Mesendoderm (in vitro differentiated cells): Measurements from ENCODE around the gene ZFHX3.

Source experiments
- DNase-seq: peaks from one replicate; pipeline ENCODE4 v3.0.0; 2013
- H2AK5ac ChIP-seq: 2 replicates; pipeline ENCODE4 v1.6.1; 2013; ENCODE audit warnings: low read length, inconsistent platforms
- H2BK120ac ChIP-seq: 2 replicates; pipeline ENCODE4 v1.6.1; 2013; ENCODE audit warnings: low read depth, mild to moderate bottlenecking, low read length, moderate library complexity, mixed read lengths
- H2BK15ac ChIP-seq: replicated peaks from 2 replicates; pipeline ENCODE4 v1.6.1; 2013; ENCODE audit warnings: low read depth, mild to moderate bottlenecking, moderate library complexity
- H2BK5ac ChIP-seq: 2 replicates; pipeline ENCODE4 v1.6.1; 2013; ENCODE audit warnings: low read length, inconsistent platforms
- H3K18ac ChIP-seq: 2 replicates; pipeline ENCODE4 v1.6.1; 2013; ENCODE audit warnings: mild to moderate bottlenecking, low read length, mixed read lengths
- H3K23ac ChIP-seq: one replicate; pipeline ENCODE4 v1.6.1; 2013; ENCODE audit warnings: low read length
- H3K27ac ChIP-seq: 2 replicates; pipeline ENCODE4 v1.5.1; 2013; ENCODE audit warnings: low read depth, mild to moderate bottlenecking, inconsistent platforms, low read length, moderate library complexity
- H3K27me3 ChIP-seq: 2 replicates; pipeline ENCODE4 v1.6.1; 2013; ENCODE audit warnings: low read length, control low read depth, mild to moderate bottlenecking, inconsistent platforms; ENCODE audit not compliant: insufficient read depth, poor library complexity
- H3K36me3 ChIP-seq: 2 replicates; pipeline ENCODE4 v1.6.1; 2013; ENCODE audit warnings: low read length, inconsistent platforms; ENCODE audit not compliant: control insufficient read depth, insufficient read depth
- H3K4ac ChIP-seq: one replicate; pipeline ENCODE4 v1.6.1; 2013; ENCODE audit warnings: low read depth, mild to moderate bottlenecking, low read length, moderate library complexity
- H3K4me1 ChIP-seq: 2 replicates; pipeline ENCODE4 v1.6.1; 2013; ENCODE audit warnings: low read depth, low read length, inconsistent platforms; ENCODE audit not compliant: control insufficient read depth
- H3K4me2 ChIP-seq: 2 replicates; pipeline ENCODE4 v1.6.1; 2013; ENCODE audit warnings: low read length
- H3K4me3 ChIP-seq: 2 replicates; pipeline ENCODE4 v1.5.1; 2013; ENCODE audit warnings: mild to moderate bottlenecking, low read length
- H3K56ac ChIP-seq: one replicate; pipeline ENCODE4 v1.6.1; 2013; ENCODE audit warnings: low read length
- H3K79me1 ChIP-seq: 2 replicates; pipeline ENCODE4 v1.6.1; 2013; ENCODE audit warnings: low read length, inconsistent platforms
- H3K79me2 ChIP-seq: 2 replicates; pipeline ENCODE4 v1.6.1; 2013; ENCODE audit warnings: mild to moderate bottlenecking, low read length; ENCODE audit not compliant: control insufficient read depth, insufficient read depth
- H3K9ac ChIP-seq: 2 replicates; pipeline ENCODE4 v1.6.1; 2013; ENCODE audit warnings: low read length, inconsistent platforms
- H4K5ac ChIP-seq: one replicate; pipeline ENCODE4 v1.6.1; 2013; ENCODE audit warnings: low read length
- H4K8ac ChIP-seq: one replicate; pipeline ENCODE4 v1.6.1; 2013; ENCODE audit warnings: low read depth, mild to moderate bottlenecking, control low read depth, low read length, moderate library complexity
- WGBS: extraction: QIAGEN DNeasy Blood & Tissue Kit; methylation state at CpG from one replicate; pipeline ENCODE4 v1.1.7; 2013; ENCODE audit warnings: low lambda C conversion rate, missing lambda C conversion rate; ENCODE audit not compliant: insufficient coverage; ENCODE audit errors: extremely low coverage; 5-methylcytosine and 5-hydroxymethylcytosine counted together

The ZFHX3 gene

DNA sequence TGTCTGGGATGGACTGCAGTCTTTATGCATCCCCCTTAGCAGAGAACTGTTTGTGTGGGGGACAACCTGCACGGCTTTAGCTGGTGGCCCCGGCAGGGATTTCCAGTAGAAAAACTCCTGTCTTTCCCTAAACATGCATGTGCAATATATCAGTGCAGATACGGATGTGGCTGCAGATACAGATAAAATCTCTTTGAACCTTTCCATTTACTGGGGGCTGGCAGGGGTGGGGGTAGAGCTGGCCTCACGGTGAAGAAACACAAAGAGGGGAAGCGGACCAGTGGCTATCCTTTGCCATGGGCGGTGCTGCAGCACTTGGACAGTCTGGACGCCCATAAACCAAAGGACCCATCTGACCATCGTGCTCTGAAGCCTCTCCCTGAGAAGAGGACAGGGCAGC lies 201.3 kb downstream of the ZFHX3 start:
- no peak overlapping the region for H3K18ac ChIP-seq
- no peaks in the 10 kb centered on the region for H3K4me1 ChIP-seq
- H2BK120ac ChIP-seq: no peak overlapping the region
- no peak for DNase-seq
- no peak overlapping the region for H4K8ac ChIP-seq
- H4K5ac ChIP-seq: no peak overlapping the region
- H3K4me2 ChIP-seq: no peak overlapping the region
- no peak overlapping the region for H3K9ac ChIP-seq
- no peak overlapping the region for H2BK15ac ChIP-seq
- H3K27ac ChIP-seq: no peak overlapping the region
- no peaks in the 10 kb centered on the region for H3K79me1 ChIP-seq
- no peak overlapping the region for H3K4me3 ChIP-seq
- H3K36me3 ChIP-seq: no peaks in the 10 kb centered on the region
- no peak overlapping the region for H3K56ac ChIP-seq
- no peak overlapping the region for H3K4ac ChIP-seq
- H2BK5ac ChIP-seq: no peak overlapping the region
- no peaks in the 10 kb centered on the region for H3K79me2 ChIP-seq
- H2AK5ac ChIP-seq: no peak overlapping the region
- no peaks in the 10 kb centered on the region for H3K27me3 ChIP-seq
- no peak overlapping the region for H3K23ac ChIP-seq
- WGBS: no CpG with 5 or more reads among the region's 8 CpGs

DNA sequence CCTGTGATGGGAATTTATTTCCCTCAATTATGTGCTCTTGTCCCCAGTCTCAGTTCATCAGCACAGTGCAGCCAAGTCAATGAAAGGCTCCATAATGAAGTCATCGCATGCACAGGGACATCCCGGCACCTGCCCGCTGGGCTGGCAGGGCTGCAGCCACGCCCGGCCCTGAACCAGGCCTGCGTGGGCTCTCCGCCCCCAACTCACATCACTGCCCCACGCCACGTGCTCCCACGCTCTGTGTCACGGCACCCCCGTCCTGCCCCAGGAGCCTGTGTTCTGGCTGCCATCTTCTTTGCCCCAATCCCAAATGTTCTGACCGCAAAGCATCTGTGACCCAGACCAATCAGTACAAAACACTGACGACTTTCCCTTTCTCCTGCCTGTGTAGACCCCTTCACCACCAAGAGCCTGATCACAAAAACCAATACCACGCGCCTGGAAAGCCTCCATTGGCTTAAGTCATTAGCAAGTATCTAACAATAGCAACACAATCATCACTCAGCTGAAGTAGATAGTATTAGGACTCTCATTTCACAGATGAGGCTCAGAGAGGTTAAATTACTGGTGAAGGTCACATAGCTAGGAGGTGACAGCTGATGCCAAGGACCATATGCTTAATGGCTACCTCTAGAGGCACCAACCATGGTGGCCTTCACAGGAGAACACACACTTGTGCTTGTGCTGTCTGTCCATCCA lies 202.5 kb downstream of the ZFHX3 start:
- Histone ChIP-seq H2AK5ac (no peak overlapping the region), H3K4me1 (no peaks in the 10 kb centered on the region), H2BK15ac (no peak overlapping the region), H3K23ac (no peak overlapping the region), H3K9ac (no peak overlapping the region), H3K36me3 (no peaks in the 10 kb centered on the region), H3K79me1 (no peaks in the 10 kb centered on the region), H3K4me2 (no peak overlapping the region), H3K4me3 (no peak overlapping the region), H3K27ac (no peak overlapping the region), H3K18ac (no peak overlapping the region), H4K5ac (no peak overlapping the region), H3K4ac (no peak overlapping the region), H3K27me3 (no peaks in the 10 kb centered on the region), H4K8ac (no peak overlapping the region), H2BK5ac (no peak overlapping the region), H2BK120ac (no peak overlapping the region), H3K79me2 (no peaks in the 10 kb centered on the region), H3K56ac (no peak overlapping the region)
- WGBS: no CpG with 5 or more reads among the region's 16 CpGs
- DNase-seq: no peak

DNA sequence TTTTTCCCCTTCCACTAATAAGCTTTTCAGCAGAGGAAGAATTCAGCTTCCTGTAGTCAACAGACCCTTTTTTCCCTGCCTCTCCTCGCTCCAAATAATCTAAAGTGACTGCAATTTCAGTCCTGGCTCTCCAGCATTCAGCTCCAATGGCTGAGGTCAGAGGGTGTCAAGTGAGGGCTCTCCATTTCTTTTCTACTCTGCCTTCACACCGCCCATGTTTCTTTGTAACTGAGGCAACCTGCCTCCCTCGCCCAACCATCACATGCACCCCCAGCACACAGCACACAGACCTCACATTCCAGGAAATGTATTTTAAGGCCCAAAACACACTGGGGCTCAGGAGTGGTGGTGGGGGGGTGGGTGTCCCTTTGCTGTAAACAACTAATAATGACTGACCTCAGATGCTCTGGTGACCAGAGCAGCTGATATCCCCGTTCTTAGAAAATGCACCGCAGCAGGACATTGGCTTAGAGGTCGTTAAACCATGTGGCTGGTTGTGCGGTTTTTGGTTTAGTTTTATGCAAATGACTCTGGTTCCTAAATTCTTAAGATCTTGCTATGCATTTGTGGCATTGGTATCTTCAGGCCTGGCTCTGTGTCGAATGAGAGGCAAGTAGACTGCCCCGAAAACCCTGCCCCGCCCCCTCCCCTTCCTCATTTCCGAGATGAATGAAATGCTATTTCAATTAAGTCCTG lies 203.6 kb downstream of the ZFHX3 start:
- H3K9ac ChIP-seq: no peak overlapping the region

DNA sequence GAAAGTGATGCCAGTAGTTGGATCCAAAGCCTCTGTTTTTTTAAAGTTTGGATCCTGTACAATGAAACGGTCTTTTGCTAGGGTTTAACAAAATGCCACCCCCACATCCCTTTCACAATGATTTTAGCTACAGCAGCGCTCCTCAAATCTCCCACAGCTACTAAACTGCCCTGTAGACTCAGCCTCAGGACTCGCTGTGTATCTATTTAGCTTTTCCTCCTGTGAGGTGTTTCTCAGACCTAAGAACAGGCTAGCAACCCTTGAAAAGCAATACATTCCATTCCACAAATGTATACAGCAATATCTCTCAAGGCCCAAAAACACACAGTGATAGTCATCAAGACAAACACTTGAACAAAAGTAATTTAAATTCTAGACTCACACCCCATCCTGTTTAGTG lies 206.4 kb downstream of the ZFHX3 start:
- Histone ChIP-seq H3K56ac (no peak overlapping the region), H3K4me3 (no peak overlapping the region), H2BK5ac (no peak overlapping the region), H3K23ac (no peak overlapping the region), H2AK5ac (no peak overlapping the region), H2BK15ac (no peak overlapping the region), H3K36me3 (no peaks in the 10 kb centered on the region), H3K27ac (no peak overlapping the region), H3K4me2 (no peak overlapping the region), H3K4ac (no peak overlapping the region), H3K18ac (no peak overlapping the region), H2BK120ac (no peak overlapping the region), H4K5ac (no peak overlapping the region), H3K79me1 (no peaks in the 10 kb centered on the region), H3K79me2 (no peaks in the 10 kb centered on the region), H3K27me3 (no peaks in the 10 kb centered on the region), H3K4me1 (no peaks in the 10 kb centered on the region), H3K9ac (no peak overlapping the region), H4K8ac (no peak overlapping the region)
- no CpG with 5 or more reads among the region's 3 CpGs for WGBS
- DNase-seq: no peak

More for the DNA sequence above, 203.6 kb downstream of the ZFHX3 start:
- Histone ChIP-seq H3K4me2 (no peak overlapping the region), H3K56ac (no peak overlapping the region), H2BK15ac (no peak overlapping the region), H3K79me2 (no peaks in the 10 kb centered on the region), H3K4me3 (no peak overlapping the region), H3K79me1 (no peaks in the 10 kb centered on the region), H3K4ac (no peak overlapping the region), H4K5ac (no peak overlapping the region), H3K4me1 (no peaks in the 10 kb centered on the region), H3K27ac (no peak overlapping the region), H2AK5ac (no peak overlapping the region), H2BK120ac (no peak overlapping the region), H3K23ac (no peak overlapping the region), H3K36me3 (no peaks in the 10 kb centered on the region), H3K27me3 (no peaks in the 10 kb centered on the region), H3K18ac (no peak overlapping the region), H4K8ac (no peak overlapping the region), H2BK5ac (no peak overlapping the region)
- no peak for DNase-seq
- no CpG with 5 or more reads among the region's 11 CpGs for WGBS

DNA sequence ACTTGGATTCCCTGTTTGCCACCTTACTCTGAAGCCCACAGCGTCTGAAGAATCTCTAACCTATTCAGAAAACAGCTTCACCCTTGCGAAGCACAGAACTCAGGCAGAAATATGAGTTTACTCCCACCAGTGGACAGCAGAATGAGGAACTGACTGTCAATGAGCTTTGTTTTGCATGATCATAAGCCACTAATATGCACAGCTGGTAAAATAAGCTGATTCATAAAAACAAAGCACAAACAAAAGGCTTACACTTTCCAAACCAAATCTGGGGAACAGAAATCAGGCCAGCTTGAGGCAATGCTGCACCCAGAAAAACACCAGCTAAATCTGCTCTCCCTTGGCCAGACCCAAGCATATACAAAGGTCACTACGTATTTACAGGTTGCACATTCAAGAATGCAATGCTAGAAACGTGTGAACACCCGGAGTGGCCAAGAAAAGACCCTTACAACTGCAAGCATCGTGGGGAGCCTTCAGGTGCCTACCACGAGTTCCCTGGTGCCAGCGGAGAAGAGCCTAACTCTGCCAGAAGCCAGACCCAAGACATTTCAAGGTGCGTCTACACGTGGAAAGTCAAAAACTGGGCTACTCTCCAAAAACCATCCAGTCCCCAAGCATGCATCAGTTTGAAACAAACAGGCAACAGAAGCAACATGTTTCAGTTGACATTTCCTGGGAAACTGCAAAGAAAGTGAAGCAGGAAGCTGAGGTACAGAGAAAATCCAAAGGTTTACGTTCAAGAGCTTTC lies 207.1 kb downstream of the ZFHX3 start:
- Histone ChIP-seq H3K56ac (no peak overlapping the region), H2AK5ac (no peak overlapping the region), H3K9ac (no peak overlapping the region), H3K36me3 (no peaks in the 10 kb centered on the region), H4K5ac (no peak overlapping the region), H4K8ac (no peak overlapping the region), H3K79me1 (no peaks in the 10 kb centered on the region), H3K18ac (no peak overlapping the region), H3K4me3 (no peak overlapping the region), H2BK15ac (no peak overlapping the region), H3K23ac (no peak overlapping the region), H3K27me3 (no peaks in the 10 kb centered on the region), H2BK120ac (no peak overlapping the region), H3K4me2 (no peak overlapping the region), H3K27ac (no peak overlapping the region), H3K4ac (no peak overlapping the region), H2BK5ac (no peak overlapping the region), H3K4me1 (no peaks in the 10 kb centered on the region), H3K79me2 (no peaks in the 10 kb centered on the region)
- WGBS: no CpG with 5 or more reads among the region's 11 CpGs
- DNase-seq: no peak
